Muscle layer of colon (tissue), 2 donors: ENCODE results near the gene ARHGAP26.

Source experiments
- H3K27ac ChIP-seq: one replicate; pipeline ENCODE4 v1.7.0; 2013; ENCODE audit warnings: low read depth, mild to moderate bottlenecking, low read length, moderate library complexity
- H3K27me3 ChIP-seq, 2 donors: one replicate each; pipeline ENCODE4 v1.7.0; 2013; ENCODE audit warnings: low read length in 2 of 2, mild to moderate bottlenecking in 2 of 2; ENCODE audit not compliant: insufficient read depth in 2 of 2, control insufficient read depth in 1 of 2
- H3K36me3 ChIP-seq: one replicate; pipeline ENCODE4 v1.7.0; 2013; ENCODE audit warnings: mild to moderate bottlenecking, low read length; ENCODE audit not compliant: insufficient read depth
- H3K4me1 ChIP-seq: one replicate; pipeline ENCODE4 v1.7.0; 2013; ENCODE audit warnings: mild to moderate bottlenecking, low read length; ENCODE audit not compliant: insufficient read depth
- H3K4me3 ChIP-seq, 2 donors: one replicate each; pipeline ENCODE4 v1.7.0; 2013; ENCODE audit warnings: low read length in 2 of 2, low read depth in 1 of 2, mild to moderate bottlenecking in 1 of 2, moderate library complexity in 1 of 2
- H3K9ac ChIP-seq: one replicate; pipeline ENCODE4 v1.7.0; 2013; ENCODE audit warnings: low read length
- H3K9me3 ChIP-seq: one replicate; pipeline ENCODE4 v1.7.0; 2013; ENCODE audit warnings: mild to moderate bottlenecking, low read length
- donor health status: abdominal sarcoma.
- donor health status: Adenocarcinoma of cecum.

Gene ARHGAP26

DNA sequence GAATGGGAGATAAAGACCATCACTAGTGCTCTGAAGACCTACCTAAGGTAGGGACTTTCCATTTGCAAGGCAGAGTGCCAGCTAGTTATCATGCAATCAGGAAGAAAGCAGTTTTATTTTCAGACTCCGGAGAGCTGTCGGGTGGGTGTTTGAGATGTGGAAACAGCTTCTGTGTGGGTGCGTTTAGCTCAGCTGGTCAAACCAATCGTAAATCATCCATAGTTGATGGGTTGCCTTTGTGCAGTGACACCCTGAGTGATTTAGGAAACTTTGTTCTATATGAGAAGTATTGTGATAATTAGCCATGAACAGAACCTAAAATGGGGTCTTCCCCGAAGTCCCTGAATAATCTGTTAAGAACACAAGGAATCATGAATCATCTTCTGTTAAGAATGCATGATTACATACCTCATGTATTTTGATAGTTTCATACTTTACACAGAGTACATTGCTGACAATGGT, 284.3 kb downstream of the ARHGAP26 start:
- no peaks in the 10 kb centered on the region for H3K36me3 ChIP-seq
- no peak overlapping the region for H3K27ac ChIP-seq
- H3K4me1 ChIP-seq: peaks cover 22% of the 10 kb centered on the region
- no peaks in the 10 kb centered on the region for H3K9me3 ChIP-seq
- no peaks in the 10 kb centered on the region for H3K27me3 ChIP-seq
- H3K4me3 ChIP-seq: no peak overlapping the region
- no peak overlapping the region for H3K9ac ChIP-seq

DNA sequence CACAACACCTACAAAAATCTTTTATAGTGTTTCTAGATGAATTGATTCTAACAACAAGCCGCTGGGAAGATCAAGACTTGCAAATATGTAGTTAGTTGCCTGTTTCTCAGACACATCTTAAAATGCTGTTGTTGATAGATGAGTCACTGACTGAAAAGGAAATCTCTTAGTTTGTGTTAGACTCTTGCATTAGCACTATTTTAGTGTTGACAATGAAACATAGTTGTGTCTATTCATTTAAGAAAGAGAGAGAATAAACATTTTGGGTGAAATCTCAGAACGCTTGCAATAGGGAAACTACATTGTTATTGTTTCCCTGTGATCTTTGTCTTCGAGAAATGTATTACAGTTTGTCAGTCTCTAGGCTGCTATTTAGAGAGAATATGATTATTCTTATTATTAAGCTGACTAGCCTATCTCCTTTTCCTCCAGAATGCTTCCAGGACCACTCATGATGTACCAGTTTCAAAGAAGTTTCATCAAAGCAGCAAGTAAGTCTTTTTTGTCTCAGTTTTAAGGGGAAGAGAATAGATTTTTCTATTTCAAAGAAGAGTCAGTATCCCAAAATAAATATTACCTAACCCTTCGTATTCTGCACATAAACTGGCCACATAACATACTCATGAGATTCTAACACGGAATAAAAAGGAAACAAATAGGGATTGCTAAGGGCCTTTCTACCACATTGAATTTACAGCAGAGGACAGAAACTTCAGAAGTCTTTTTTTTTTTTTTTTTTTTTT, 285.6 kb downstream of the ARHGAP26 start:
- Histone ChIP-seq H3K27ac (no peak overlapping the region), H3K9ac (no peak overlapping the region), H3K9me3 (no peaks in the 10 kb centered on the region), H3K27me3 (no peaks in the 10 kb centered on the region), H3K4me1 (peaks cover 34% of the 10 kb centered on the region), H3K36me3 (no peaks in the 10 kb centered on the region), H3K4me3 (no peak overlapping the region)

DNA sequence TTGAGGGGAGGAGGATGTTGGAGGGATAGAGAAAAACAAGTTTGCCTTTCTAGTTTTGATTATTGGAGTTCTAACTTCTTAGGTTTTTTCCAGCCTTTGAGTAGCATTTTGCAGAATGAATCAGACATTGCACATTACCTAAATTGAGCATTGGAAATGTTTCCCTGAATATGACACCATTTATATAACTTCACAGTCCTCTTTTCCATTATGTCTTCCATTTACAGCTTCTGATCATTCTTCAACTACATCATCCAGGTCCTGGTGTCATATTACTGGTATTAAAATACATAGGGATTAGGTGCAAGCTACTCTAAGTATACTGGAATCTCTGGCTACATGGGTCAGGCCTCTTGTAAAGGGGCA, 286.1 kb downstream of the ARHGAP26 start:
- no peaks in the 10 kb centered on the region for H3K36me3 ChIP-seq
- no peaks in the 10 kb centered on the region for H3K9me3 ChIP-seq
- no peak overlapping the region for H3K9ac ChIP-seq
- H3K27ac ChIP-seq: no peak overlapping the region
- no peaks in the 10 kb centered on the region for H3K27me3 ChIP-seq
- H3K4me1 ChIP-seq: peaks cover 36% of the 10 kb centered on the region
- H3K4me3 ChIP-seq: no peak overlapping the region

DNA sequence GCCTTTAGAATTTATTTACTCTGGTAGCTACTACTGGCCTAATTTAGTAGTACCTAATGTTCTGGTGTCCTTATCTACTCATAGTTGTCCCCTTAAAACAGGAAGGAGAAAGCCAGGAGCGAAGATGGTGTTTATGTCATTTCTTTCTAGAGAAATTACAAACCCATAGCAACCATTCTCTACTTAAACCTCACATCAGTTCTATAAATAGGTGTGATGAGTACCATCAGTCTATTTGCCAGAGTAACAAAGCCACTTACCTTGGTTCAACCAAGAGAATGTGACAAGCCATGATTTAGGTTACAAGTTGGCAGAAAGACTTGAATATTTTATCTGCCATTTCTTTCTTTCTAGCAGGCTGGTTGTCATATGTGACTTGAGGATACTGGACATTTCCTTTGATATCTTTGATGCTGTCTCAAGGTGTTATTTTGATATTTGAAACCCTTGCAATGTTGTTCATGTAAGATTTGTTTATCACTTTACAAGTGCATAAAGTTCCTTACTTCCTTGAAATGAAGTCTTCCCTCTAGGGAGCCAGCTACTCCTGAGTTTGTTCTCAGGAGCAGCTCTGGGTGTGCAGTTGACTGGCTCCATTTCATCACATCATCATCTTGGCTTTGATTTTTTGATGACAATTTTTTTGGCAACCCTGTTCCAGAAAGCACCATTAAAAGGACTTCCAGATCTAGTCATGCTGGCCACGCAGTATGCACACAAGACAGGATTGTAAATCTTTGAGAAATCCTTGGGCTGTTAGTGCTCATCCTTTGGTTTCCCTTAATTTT, 286.8 kb downstream of the ARHGAP26 start:
- Histone ChIP-seq H3K9me3 (no peaks in the 10 kb centered on the region), H3K9ac (no peak overlapping the region), H3K36me3 (no peaks in the 10 kb centered on the region), H3K4me3 (no peak overlapping the region), H3K4me1 (peaks cover 31% of the 10 kb centered on the region), H3K27ac (no peak overlapping the region), H3K27me3 (no peaks in the 10 kb centered on the region)

DNA sequence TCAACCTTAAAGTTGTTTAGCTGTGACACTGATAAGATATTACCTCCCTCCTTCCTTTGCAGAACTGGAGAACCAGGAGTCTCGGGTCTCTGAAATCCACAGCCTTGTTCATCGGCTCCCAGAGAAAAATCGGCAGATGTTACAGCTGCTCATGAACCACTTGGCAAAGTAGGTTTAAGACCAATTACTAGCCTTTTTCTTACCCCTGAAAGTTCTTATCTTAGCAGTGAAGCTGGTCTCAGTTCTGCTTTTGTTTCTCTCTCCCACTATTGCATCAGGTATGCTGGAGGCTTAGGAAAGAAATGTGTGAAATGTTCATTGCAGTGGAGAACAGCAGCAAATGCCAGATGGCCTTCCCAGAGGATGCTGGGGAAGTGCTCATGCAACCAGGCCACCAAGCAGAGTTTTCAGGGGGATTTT, 287.4 kb downstream of the ARHGAP26 start:
- no peaks in the 10 kb centered on the region for H3K9me3 ChIP-seq
- no peaks in the 10 kb centered on the region for H3K27me3 ChIP-seq
- no peak overlapping the region for H3K27ac ChIP-seq
- peaks cover 31% of the 10 kb centered on the region for H3K4me1 ChIP-seq
- H3K4me3 ChIP-seq: no peak overlapping the region
- H3K9ac ChIP-seq: no peak overlapping the region
- no peaks in the 10 kb centered on the region for H3K36me3 ChIP-seq

DNA sequence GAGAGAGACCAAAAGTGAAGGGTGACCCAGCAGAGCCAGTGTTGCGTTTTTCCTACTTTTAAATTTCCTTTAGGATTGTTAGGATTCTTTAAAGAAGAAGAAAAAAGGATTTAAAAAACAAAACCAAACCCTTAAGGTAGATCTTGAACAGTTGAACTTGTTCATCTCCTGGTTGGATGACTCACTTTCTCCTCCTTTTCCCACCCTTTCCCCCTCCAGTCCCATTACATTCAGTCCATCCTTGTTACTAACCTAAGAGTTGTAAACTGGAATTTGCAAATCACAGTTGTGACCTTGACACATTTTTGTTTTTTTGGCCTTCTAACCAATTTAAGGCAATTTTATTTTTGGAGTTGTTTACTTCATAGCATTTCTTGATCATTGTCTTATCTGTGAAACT, 289.2 kb downstream of the ARHGAP26 start:
- H3K4me1 ChIP-seq: peaks cover 47% of the 10 kb centered on the region
- H3K9ac ChIP-seq: no peak overlapping the region
- H3K9me3 ChIP-seq: no peaks in the 10 kb centered on the region
- no peak overlapping the region for H3K4me3 ChIP-seq
- H3K36me3 ChIP-seq: no peaks in the 10 kb centered on the region
- no peak overlapping the region for H3K27ac ChIP-seq
- H3K27me3 ChIP-seq: no peaks in the 10 kb centered on the region

DNA sequence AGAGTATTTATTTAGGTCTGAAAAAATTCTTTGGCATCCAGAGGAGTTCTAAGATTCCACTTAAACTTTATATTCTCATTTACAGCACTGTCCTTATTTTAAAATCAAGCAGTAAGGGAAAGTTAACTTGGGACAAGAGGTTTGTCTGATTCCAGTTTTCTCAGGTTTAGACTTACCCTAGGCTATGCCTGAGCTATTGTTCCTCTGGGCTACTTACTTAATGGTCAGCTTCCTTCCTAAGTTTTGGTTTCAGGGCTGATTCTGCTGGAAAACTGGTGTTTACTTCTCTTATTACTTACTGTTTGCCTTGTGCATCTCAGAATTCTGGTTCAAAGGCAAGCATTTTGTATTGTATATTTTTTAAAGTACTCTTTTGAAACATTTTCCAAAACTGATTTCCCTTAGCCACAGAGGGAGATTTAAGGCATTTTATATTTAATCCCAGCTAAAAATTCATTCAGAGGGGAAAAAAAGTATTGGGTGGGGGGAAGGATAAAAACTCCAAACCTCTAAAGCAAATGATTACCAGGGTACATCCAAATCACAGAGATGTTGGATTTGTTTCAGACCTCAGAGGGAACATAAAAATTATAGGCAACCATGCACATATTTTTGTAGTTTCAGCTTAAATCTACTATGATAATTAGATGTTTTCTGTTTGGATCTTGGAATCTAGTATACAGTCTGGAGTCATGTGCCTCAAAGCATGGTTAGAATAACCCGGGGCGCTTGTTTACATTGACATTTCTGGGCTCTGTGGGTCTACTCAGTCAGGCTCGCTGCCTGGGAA, 290.0 kb downstream of the ARHGAP26 start:
- H3K36me3 ChIP-seq: no peaks in the 10 kb centered on the region
- H3K27me3 ChIP-seq: no peaks in the 10 kb centered on the region
- H3K9ac ChIP-seq: no peak overlapping the region
- H3K9me3 ChIP-seq: no peaks in the 10 kb centered on the region
- H3K4me1 ChIP-seq: peaks cover 55% of the 10 kb centered on the region
- no peak overlapping the region for H3K27ac ChIP-seq
- H3K4me3 ChIP-seq: no peak overlapping the region

DNA sequence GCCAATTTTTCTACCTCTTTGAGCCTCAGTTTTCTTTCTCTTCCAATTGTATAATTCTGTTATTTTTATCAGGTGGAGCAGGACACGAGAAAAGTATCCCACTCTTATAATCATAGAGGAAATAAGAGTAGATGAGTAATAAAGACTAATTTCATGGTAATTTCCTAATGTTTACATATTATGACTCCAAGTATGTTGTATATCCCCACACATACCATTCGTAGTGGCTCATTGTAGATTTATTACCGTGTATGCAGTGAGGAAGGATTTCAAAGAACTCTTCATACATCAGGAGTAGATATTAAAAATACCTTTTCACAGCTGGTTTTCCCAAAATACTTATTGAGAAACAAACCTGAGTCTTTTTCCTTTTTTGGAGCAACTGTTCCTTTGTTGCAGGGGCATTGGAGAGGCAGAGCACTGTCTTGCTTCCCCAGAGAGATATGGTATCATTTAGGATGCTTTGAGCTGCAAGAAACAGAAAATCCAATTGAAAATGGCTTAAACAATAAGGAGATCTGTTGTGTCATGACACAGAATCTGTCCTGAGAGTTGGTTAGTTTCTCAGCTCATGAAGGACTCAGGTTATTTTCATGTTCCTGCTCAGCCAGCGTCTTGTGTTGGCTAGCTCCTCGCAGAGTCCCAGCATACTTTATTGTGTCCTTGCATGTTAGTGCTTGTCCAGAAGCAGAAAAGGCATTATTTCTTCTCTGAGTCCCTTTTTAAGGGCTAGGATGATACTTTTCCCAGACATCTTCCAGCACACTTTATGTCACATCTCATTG, 291.2 kb downstream of the ARHGAP26 start:
- Histone ChIP-seq H3K4me3 (no peak overlapping the region), H3K9me3 (no peaks in the 10 kb centered on the region), H3K36me3 (no peaks in the 10 kb centered on the region), H3K27me3 (no peaks in the 10 kb centered on the region), H3K27ac (peak overlapping the region; percentile 30), H3K9ac (no peak overlapping the region), H3K4me1 (peaks cover 59% of the 10 kb centered on the region)

DNA sequence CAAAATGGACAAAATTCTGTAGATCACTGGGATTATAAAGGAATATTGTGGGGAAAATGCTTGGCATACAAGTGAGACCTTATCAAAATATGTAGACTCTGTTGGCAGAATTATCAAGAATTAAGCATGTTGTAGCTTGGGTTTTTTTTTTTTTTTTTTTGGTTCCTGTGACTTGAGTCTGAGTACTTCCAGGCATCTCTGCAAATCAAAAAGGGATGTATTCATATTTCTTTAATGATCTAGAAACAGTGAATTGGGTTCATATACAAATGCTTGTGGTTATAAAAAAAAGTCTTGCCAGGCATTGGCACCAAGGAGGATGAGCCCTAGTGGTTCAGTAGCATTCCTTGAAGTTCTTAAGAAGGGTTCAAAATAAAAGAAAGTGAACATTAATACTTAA, 292.2 kb downstream of the ARHGAP26 start:
- peaks cover 51% of the 10 kb centered on the region for H3K4me1 ChIP-seq
- no peaks in the 10 kb centered on the region for H3K27me3 ChIP-seq
- no peaks in the 10 kb centered on the region for H3K36me3 ChIP-seq
- H3K27ac ChIP-seq: no peak overlapping the region
- no peaks in the 10 kb centered on the region for H3K9me3 ChIP-seq
- H3K4me3 ChIP-seq: no peak overlapping the region
- no peak overlapping the region for H3K9ac ChIP-seq

DNA sequence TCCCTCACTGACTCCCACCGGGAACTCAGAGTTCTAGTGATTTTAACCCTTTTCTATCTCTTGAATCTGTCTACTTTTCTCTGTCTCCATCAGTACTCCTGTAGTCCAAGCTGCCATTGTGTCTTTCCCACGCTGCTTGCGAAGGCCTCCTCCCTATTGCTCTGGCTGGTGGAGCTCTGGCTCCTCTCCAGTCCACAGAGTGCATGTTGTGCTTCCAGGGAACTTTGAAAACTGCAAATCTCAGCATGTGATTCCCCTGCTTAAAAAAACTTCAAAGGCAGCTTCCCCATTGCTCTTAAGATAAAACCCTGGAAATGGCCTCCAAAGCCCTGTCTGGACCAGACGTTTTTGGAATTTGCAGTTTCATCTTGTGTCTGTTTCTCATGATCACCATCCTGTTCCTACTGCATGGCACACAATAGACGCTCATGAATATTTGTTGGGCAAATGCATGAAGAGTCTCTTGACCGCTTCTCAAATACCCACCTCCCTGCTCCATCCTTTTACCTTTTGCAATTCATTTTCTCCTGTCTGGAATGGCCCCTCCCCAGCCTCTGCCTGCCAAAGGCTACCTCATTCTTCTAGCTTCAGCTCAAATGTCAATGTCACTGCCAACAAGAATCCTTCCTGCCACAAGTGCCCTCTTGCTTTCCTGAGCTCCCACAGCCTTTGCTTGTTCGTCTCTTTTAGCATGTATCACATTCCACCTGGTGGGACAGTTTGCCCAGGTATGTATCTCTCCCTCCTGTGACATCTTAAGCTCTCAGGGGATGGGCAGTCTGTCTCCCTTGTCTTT, 293.2 kb downstream of the ARHGAP26 start:
- no peak overlapping the region for H3K4me3 ChIP-seq
- H3K27ac ChIP-seq: no peak overlapping the region
- no peak overlapping the region for H3K9ac ChIP-seq

More for the DNA sequence above, 293.2 kb downstream of the ARHGAP26 start:
- no peaks in the 10 kb centered on the region for H3K36me3 ChIP-seq
- H3K9me3 ChIP-seq: no peaks in the 10 kb centered on the region
- H3K4me1 ChIP-seq: peaks cover 51% of the 10 kb centered on the region
- H3K27me3 ChIP-seq: no peaks in the 10 kb centered on the region
